ENCODE measurements around the gene FBXW5. TPM values are rescaled to one million over a fixed set of nuclear protein-coding genes. Genes with fewer than 3 reads are reported as not detected.

The FBXW5 gene
- total and polyA plus RNA-seq, 9 of the 15 experiments (the other 6 are each of a cell fraction or from before 2014, with no cell fraction given): 0.21 to 128 (median 37.0) TPM

GRCh38 chr9:136965771-136966484 is 21.4 kb upstream of the FBXW5 start:
- ATAC-seq: no peak; the same call in 1 of the 3 replicates
- POLR2A ChIA-PET: interaction anchor here (0.7 to 0.9 kb wide), 2 partner anchors 11 to 106 kb away, joined by 3 read pairs; no protein-coding TSS in a partner anchor
- DNase-seq (ENCODE audit: extremely low read depth in 1 of 4, low spot score in 3 of 4): peak; percentile 32 to 56 (median 48)
- Histone ChIP-seq H3K9ac (ENCODE audit: insufficient read depth in 1 of 2, low read depth in 2 of 2, low read length in 2 of 2) (peak overlapping the region; percentile 22 to 75; a peak in 2 of 4 replicates), H3K9me3 (replicated peaks; ENCODE audit: control insufficient read depth, insufficient read depth, low read depth, low read length) (no peaks in the 10 kb centered on the region), H3K9me1 (ENCODE audit: control insufficient read depth, insufficient read depth, low read length) (no peaks in the 10 kb centered on the region), H3K36me3 (ENCODE audit: control insufficient read depth, insufficient read depth, low read length) (no peaks in the 10 kb centered on the region), H3K79me2 (ENCODE audit: control insufficient read depth, insufficient read depth, low read length) (no peaks in the 10 kb centered on the region), H2AFZ (ENCODE audit: low read depth, low read length) (peak overlapping the region; percentile 96), H3K27me3 (ENCODE audit: control insufficient read depth in 2 of 2, insufficient read depth in 2 of 2, low read length in 2 of 2) (no peaks in the 10 kb centered on the region), H4K20me1 (replicated peaks; ENCODE audit: control insufficient read depth, insufficient read depth, low read length) (no peaks in the 10 kb centered on the region), H3K27ac (ENCODE audit: extremely low read depth, low read depth, low read length) (peak overlapping the region; percentile 38; the same call in 1 of the 3 replicates), H3K4me3 (no peak overlapping the region), H3K4me1 (replicated peaks in 1 of 2; ENCODE audit: control insufficient read depth in 2 of 2, insufficient read depth in 2 of 2, low read length in 2 of 2) (peaks cover 26 to 80% of the 10 kb centered on the region in 2 experiments; a peak in 4 of 5 replicates), H3K4me2 (ENCODE audit: insufficient read depth, low read length) (peak overlapping the region; percentile 55)
- CTCF ChIA-PET (ENCODE audit: low intra/inter-chr PET ratio): no interaction called here
- in situ Hi-C loops (cut with MboI) (no loop called here), intact Hi-C loops (cut with micrococcal nuclease) (no loop called here)
- WGBS (ENCODE audit: insufficient coverage, low coverage, missing lambda C conversion rate): 20% methylated on average over 23 of the region's 23 CpGs
- peak; percentile 88 for FAIRE-seq
- no TSS peak for BruUV-seq (replicated peaks)
- TF ChIP-seq REST (IDR thresholded peaks at IDR 0.05; ENCODE audit: borderline replicate concordance) (peak; percentile 33), REST (CRISPR knock-in tag; IDR thresholded peaks at IDR 0.05; ENCODE audit: low read depth) (no peak), CAMTA2 (CRISPR knock-in tag; conservative IDR thresholded peaks at IDR 0.05) (no peak), ZBTB7A (IDR thresholded peaks at IDR 0.05; ENCODE audit: borderline replicate concordance, control insufficient read depth, low read depth, low read length) (peak; percentile 5; the same call in 1 of the 2 replicates), PKNOX1 (IDR thresholded peaks at IDR 0.05) (peak; percentile 55), TFE3 (CRISPR knock-in tag; IDR thresholded peaks at IDR 0.05) (peak; percentile 92), CHCHD3 (CRISPR knock-in tag; IDR thresholded peaks at IDR 0.05) (no peak), USF1 (CRISPR knock-in tag; IDR thresholded peaks at IDR 0.05) (peak; percentile 79), BHLHE40 (IDR thresholded peaks at IDR 0.05; ENCODE audit: low read length) (0 out of 2 replicates have a peak, but pooled peaks have one; percentile 23)

Data from K562 (cell line).